ENCODE results near the gene LRRC4C. TPM values are rescaled to one million over a fixed set of nuclear protein-coding genes. Genes with fewer than 3 reads are reported as not detected.

Gene LRRC4C
- total RNA-seq, 1 donor from 2014 or later = 0.64 TPM

DNA sequence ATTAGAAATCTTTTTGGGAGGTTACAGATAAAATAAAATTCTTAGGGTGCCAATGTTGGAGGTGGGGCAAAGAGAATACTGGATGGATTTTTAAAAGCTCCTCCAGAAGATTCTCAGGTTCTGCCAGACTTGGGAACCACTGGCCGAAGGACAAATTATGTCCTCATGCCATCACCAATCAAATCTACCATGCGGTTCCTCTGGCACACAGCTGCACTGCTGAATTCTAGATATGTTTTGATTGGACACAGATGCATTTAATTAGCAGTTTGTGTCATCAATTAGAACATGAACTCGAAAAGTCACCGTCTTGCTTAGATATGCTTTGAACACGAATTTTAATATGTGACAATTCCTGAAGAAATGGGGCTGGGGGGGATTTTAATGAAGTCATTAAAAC is 1269.2 kb downstream of the LRRC4C start:
- TF ChIP-seq CTCF (IDR thresholded peaks at IDR 0.05; ENCODE audit: partially characterized antibody, unreplicated experiment) = no peak
- Mint-ChIP-seq H3K36me3 (ENCODE audit: unreplicated experiment) (no peaks in the 10 kb centered on the region), H3K27me3 (ENCODE audit: unreplicated experiment) (no peaks in the 10 kb centered on the region), H3K4me1 (ENCODE audit: low read depth, unreplicated experiment) (peaks cover 3% of the 10 kb centered on the region), H3K4me3 (ENCODE audit: unreplicated experiment) (no peak overlapping the region), H3K9me3 (ENCODE audit: unreplicated experiment) (no peaks in the 10 kb centered on the region), H3K27ac (ENCODE audit: unreplicated experiment) (no peak overlapping the region)
- DNase-seq = no peak

- Mint-ChIP-seq H3K36me3 (ENCODE audit: unreplicated experiment) (no peaks in the 10 kb centered on the region), H3K4me1 (ENCODE audit: low read depth, unreplicated experiment) (peaks cover 3% of the 10 kb centered on the region), H3K9me3 (ENCODE audit: unreplicated experiment) (peaks cover 2% of the 10 kb centered on the region), H3K27ac (ENCODE audit: unreplicated experiment) (no peak overlapping the region), H3K4me3 (ENCODE audit: unreplicated experiment) (no peak overlapping the region), H3K27me3 (ENCODE audit: unreplicated experiment) (no peaks in the 10 kb centered on the region)
- TF ChIP-seq CTCF (IDR thresholded peaks at IDR 0.05; ENCODE audit: partially characterized antibody, unreplicated experiment) = no peak
- DNase-seq = no peak
These were observed 1270.6 kb downstream of the LRRC4C start for GRCh38 chr11:40188848-40189247.

- TF ChIP-seq CTCF (IDR thresholded peaks at IDR 0.05; ENCODE audit: partially characterized antibody, unreplicated experiment) = no peak
- H3K27me3 Mint-ChIP-seq (ENCODE audit: unreplicated experiment) = no peaks in the 10 kb centered on the region
- H3K36me3 Mint-ChIP-seq (ENCODE audit: unreplicated experiment) = no peaks in the 10 kb centered on the region
- H3K9me3 Mint-ChIP-seq (ENCODE audit: unreplicated experiment) = peaks cover 2% of the 10 kb centered on the region
- H3K4me3 Mint-ChIP-seq (ENCODE audit: unreplicated experiment) = no peak overlapping the region
- no peak for DNase-seq
- peaks cover 3% of the 10 kb centered on the region for H3K4me1 Mint-ChIP-seq (ENCODE audit: low read depth, unreplicated experiment)
- no peak overlapping the region for H3K27ac Mint-ChIP-seq (ENCODE audit: unreplicated experiment)
These were observed 1272.2 kb downstream of the LRRC4C start for GRCh38 chr11:40187295-40187694.

GRCh38 chr11:40186437-40187263 is 1272.8 kb downstream of the LRRC4C start:
- Mint-ChIP-seq H3K9me3 (ENCODE audit: unreplicated experiment) (peaks cover 2% of the 10 kb centered on the region), H3K4me1 (ENCODE audit: low read depth, unreplicated experiment) (peaks cover 3% of the 10 kb centered on the region), H3K27me3 (ENCODE audit: unreplicated experiment) (no peaks in the 10 kb centered on the region), H3K36me3 (ENCODE audit: unreplicated experiment) (no peaks in the 10 kb centered on the region), H3K4me3 (ENCODE audit: unreplicated experiment) (no peak overlapping the region), H3K27ac (ENCODE audit: unreplicated experiment) (no peak overlapping the region)
- no peak for DNase-seq
- no peak for TF ChIP-seq CTCF (IDR thresholded peaks at IDR 0.05; ENCODE audit: partially characterized antibody, unreplicated experiment)

DNA sequence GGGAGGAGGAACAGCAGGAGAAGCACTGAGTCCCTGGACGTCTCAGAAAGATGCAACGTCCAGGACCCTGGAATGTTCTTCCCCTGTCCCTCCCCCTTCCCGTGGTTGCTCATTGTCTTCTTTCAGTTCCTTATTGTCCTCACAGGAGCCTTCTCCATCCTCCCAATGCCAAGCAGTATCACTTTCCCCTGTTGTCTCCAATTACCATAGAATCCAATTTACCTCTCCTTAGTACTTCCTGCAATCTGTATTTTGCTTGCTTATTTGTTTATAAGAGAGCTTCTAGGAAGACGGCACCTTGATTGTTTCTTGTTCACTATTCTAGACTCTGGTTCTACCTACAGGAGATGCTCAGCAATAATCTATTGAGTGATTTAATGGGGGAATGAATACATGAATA is 1273.7 kb downstream of the LRRC4C start:
- no peaks in the 10 kb centered on the region for H3K27me3 Mint-ChIP-seq (ENCODE audit: unreplicated experiment)
- DNase-seq = no peak
- H3K9me3 Mint-ChIP-seq (ENCODE audit: unreplicated experiment) = peaks cover 2% of the 10 kb centered on the region
- H3K36me3 Mint-ChIP-seq (ENCODE audit: unreplicated experiment) = no peaks in the 10 kb centered on the region
- TF ChIP-seq CTCF (IDR thresholded peaks at IDR 0.05; ENCODE audit: partially characterized antibody, unreplicated experiment) = no peak
- no peak overlapping the region for H3K4me3 Mint-ChIP-seq (ENCODE audit: unreplicated experiment)
- peaks cover 3% of the 10 kb centered on the region for H3K4me1 Mint-ChIP-seq (ENCODE audit: low read depth, unreplicated experiment)
- H3K27ac Mint-ChIP-seq (ENCODE audit: unreplicated experiment) = no peak overlapping the region
